HG03571 (cell line): ENCODE results near the gene HIF3A.
"Not testable (repeated sequence)": the region's sequence is repeated elsewhere in the genome, so short reads cannot be mapped to it uniquely, and the experiment has no call there.

ENCODE experiments used
- ATAC-seq: cut with Tn5 transposase; IDR thresholded peaks from one replicate; pipeline ENCODE4 v1.9.1; 2021; ENCODE audit not compliant: unreplicated experiment

The HIF3A gene

DNA sequence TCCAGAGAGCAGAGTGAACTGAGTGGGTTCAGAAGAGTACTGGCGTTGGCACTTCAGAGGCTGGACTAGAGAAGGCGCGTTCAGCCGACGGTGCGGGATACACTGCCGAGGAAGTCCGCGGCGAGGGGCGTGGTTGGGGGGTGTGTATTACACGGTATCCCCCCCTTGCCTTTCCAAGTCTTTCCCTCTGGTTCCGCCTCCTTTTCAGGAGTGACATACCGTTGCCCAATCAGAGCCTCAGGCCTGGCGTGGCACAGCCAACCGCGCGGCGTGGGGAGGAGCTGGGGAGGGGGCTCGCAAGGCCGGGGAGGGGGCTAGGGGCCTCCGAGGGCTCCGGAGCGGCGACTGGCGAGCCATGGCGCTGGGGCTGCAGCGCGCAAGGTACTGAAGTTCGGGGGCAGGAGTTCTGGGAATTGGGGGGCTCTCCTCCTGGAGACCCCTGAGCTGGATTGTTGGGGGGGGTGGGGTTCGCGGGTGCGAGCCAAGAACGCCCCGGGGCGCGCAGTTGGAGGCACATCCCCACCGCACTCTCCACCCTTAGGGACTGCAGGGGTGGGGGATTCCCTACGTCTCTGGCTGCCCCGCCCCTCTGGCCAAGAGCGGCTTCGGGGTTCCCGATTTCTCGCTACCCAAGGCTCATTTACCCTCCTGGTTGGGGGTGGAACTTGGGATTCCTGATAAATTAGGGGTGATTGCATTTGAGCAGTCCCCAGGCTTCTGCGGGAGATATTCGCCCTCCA, at the start of gene HIF3A:
TSS of gene HIF3A (plus strand) at position 321 of the 740 bp plus-strand sequence. CDS start at position 356, 35 bp downstream.
- ATAC-seq = no peak

DNA sequence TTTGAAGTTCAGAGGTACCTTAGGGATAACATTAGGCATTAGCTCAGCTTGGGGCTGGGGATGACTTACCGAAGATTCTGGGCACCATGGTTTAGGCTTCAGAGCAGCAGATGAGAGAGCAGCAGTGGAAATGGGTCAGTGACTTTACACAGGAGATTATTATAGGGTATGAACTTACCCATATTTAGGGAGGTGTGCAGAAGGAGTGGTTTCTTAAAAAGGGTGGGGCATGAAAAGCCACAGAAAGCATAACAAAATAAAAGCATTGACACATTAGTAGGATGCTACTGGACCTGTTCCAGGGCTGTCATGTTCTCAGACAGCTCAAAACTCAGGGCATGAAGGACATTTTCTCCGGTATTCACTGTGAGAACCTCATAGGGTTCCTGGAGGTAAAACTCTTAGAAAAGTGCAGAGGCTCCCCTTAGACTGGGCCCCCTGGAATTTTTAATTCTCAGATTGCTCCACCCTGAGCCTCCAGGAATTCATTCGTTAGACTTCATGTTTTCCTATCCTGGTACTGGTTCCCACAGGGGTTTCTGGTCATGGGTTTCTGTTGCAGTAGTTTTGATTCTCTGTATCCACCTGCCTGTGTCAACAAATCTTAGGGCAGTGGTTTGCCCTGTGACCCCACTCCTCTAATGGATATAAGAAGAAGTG, 46.6 kb upstream of the HIF3A start:
- no peak for ATAC-seq

DNA sequence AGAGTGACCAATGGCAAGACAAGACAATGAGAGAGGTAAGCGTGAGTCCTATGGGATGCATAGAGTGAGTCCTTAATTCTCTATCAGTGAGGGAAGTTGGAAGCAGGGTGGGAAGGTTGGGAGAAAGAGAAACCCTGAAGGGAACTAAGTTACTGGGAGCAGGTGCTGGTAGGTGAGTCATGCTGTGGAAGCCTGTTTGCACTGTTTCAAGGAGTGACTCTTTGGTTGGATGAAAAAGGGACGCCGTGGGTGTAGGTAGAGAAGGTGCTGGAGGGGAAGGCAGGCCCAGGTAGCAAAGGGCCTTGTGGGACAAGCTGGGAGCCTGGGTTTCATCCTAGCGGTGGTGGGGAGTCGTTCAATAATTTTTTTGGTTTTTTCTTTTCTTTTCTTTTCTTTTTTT, 45.4 kb upstream of the HIF3A start:
- no peak for ATAC-seq

DNA sequence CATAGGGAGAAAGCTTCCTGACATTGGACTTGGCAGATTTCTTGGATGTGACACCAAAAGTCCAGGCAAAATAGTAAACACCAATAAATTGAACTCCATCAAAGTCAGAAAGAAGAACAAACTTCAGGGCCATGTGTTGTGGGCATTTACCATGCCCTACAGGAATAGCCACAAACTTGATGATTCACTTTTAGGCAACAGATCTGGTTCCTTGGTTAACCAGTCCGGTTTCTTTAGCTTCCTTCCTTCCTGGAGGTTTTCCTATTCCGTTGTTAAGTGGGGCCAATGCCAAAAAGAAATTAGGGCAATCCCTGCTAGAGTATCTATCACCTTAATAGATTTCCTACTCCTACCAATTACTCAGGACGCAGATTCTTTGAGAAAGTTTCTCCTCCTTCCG, 42.1 kb upstream of the HIF3A start:
- ATAC-seq = no peak

DNA sequence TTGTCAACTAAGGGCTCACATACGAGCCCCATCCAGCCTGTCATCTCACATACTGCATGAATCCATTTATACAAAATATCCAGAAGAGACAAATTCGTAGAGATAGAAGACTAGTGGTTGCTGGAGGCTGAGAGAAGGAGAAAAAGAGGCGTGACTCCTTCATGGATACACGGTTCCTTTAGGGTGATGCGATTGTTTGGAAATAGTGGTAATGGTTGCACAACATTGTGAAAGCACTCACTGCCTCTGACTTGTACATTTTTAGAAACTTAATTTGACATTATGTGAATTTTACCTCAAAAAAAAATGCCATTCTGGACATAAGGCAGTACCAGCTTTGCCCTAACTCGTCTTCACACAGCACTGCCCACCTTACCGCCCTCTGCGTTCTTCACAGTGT, 40.0 kb upstream of the HIF3A start:
- no peak for ATAC-seq

DNA sequence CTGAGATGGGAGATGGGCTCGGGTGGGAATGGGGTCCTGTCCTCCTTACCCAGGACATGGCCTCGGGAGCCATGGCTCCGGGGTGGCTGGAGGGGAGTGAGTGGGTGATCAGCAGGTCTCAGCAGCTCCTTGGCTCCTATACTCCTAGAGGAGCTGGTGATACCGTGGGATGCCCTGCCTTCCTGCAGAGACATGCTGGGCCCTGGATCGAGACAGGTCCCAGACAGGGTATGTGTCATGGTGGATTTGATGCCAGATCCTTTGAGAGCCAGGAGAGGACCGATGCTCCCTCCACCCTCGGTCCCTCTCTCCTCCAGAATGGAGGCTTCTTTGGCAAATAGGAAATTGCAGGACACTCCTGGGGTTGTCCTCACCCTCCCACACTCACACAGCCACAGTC, 35.3 kb upstream of the HIF3A start:
- not testable (repeated sequence) for ATAC-seq

DNA sequence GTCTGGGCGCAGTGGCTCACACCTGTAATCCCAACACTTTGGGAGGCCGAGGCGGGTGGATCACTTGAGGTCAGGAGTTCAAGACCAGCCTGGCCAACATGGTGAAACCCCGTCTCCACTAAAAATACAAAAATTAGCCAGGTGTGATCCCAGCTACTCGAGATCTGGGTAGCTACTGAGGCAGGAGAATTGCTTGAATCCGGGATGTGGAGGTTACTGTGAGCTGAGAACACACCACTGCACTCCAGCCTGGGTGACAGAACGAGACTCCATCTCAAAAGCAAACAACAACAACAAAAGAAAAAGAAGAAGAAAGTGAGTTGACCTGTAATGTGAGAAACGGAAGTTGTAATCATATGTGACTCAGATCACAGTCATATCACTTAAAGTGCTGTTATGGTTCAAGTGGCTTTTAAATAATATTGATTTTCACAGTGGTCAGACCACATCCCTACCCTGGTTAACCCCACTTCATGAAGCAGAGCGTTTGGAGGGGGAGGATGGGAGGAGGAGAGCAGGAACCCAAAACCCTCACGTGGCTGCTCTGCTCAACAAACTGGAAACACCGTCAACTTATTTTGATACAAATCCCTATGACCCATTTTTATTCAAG, 34.1 kb upstream of the HIF3A start:
- peak; percentile 81 for ATAC-seq

DNA sequence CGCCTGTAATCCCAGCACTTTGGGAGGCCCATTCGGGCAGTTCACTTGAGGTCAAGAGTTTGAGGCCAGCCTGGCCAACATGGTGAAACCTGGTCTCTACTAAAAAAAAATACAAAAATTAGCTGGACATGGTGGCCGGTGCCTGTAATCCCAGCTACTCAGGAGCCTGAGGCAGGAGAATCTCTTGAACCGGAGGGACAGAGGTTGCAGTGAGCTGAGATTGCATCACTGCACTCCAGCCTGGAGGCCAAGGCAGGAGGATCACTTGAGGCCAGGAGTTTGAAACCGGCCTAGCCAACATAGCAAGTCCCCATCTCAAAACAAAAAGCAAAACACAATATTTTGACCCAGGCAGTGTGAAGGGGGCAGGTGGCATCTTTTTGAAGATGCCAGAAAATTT, 32.0 kb upstream of the HIF3A start:
- ATAC-seq = not testable (repeated sequence)

DNA sequence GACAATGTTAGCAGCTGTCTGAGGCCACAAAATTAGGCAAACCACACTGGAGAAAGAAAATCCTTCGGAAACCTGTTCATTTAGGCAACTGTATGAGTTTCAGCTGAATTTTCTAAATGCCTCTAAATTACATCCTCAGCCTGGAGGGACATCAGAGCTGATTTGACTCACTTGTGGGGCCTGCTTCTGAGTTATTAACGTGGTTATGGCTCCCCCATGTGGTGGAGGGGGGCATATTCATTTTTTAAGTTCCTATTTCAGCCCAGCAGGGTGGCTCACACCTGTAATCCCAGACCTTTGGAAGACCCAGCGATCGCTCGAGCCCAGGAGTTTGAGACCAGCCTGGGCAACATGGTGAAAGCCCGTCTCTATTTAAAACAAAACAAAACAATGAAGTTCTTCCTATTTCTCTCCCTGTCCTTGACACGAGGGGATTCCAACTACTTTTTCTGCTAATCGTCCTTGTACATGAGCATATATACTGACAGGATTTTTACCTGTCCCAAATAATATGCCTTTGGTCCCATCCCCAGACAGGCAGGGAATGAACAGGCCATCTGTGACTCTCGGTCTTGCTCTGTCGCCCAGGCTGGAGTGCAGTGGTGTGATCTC, 31.5 kb upstream of the HIF3A start:
- ATAC-seq = no peak

DNA sequence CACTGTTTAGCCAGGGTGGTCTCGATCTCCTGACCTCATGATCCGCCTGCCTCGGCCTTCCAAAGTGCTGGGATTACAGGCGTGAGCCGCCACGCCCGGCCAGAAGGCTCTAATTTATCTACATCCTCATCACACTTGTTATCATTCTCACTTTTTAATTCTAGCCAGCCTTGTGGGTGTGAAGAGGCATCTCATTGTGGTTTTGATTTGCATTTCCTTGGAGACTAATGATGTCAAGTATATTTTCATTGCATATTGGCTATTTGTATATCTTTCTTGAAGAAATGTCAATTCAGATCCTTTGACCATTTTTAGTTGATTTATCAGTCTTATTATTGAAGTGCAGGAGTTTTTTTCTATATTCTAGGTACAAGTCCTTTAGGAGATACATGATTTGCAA, 27.7 kb upstream of the HIF3A start:
- no peak for ATAC-seq

DNA sequence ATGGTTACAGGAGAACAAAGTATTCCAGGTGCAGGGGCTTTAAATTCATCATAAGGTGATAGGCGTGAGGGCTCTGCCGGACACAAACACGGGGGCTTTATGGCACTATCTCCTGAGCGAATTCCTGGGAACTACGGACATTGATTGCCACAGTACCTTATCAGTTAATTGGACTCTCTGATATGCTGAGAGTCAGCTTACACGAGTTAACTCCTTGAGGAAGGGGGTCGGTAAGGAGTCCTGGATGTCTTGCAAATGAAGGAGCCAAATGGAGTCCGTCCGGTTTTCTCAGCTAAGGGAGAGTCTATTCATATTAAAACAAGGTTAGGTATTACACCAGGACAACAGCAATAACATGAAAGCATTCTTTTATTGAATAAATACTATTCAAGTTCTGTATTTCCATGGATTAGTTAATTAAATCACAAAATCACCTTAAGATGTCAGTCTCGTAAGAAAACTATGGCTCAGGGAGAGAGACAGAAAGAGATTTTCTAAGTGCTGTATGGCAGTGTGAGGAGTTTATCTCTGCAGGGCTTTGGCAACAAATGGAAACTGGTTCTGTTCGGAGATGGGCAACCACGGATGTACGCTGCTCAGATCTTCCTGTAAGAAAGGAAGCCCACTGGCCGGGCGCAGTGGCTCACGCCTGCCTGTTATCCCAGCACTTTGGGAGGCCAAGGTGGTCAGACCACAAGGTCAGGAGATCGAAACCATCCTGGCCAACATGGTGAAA, 26.2 kb upstream of the HIF3A start:
- ATAC-seq = no peak

DNA sequence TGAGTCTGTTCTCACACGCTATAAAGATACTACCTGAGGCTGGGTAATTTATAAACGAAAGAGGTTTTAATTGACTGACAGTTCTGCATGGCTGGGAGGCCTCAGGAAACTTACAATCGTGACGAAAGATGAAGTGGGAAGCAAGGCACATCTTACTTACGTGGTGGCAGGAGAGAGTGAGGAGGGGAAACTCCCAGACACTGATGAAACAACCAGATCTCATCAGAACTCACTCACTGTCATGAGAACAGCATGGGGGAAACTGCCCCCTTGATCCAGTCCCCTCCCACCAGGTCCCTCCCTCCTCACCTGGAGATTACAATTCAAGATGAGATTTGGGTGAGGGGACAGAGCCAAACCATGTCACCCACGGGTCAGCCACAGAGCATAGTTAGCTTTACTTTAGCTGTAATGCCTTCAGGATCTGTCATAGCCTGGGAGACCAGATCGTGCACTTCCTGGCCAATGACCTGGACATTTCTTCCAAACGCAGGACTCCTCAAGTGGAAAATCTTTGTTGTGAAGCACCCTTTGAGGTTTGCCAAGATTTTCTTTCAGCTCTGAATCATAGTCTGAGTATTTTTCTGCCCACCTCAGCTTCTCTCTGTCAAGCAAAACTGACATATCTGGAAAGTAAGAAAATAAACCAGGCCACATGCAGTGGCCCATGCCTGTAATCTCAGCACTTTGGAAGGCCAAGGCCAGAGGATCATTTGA, 25.2 kb upstream of the HIF3A start:
- ATAC-seq = no peak

DNA sequence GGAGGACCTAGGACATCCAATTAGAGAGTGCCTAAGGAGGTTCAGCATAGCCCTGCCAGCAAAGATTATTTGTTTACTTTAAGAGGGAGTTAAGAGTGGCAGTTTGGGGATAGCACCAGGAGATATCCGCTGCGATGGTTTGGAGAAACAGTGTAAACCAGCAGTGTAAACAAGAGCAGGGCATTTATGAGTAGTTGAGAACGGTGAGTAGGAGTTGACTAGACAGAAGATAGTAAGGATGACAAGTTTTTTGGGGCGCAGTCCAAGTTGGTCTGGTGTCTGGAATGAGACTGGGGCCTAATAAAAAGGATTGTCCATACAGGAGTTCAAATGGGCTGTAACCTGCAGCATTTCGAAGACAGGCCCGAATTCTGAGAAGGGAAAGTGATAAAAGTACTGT, 22.9 kb upstream of the HIF3A start:
- ATAC-seq = not testable (repeated sequence)

DNA sequence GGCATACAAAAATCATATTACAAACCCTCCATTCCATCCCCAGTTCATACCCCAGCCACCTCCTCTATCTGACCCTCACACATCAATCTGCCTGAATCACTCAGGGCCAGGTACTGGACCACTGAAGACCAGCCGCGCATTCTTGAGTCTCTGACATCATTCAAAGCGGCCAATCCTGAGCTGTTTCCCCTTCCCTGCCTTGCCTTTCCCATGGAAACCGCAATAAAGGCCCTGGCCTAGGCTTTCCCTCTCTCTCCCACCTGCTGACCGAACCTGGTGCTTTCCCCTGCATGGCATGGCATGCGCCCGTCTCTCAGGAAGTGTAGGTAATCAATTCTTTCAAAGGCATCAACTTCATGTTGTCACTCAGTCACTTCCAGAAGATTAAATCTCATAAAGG, 17.7 kb upstream of the HIF3A start:
- no peak for ATAC-seq

DNA sequence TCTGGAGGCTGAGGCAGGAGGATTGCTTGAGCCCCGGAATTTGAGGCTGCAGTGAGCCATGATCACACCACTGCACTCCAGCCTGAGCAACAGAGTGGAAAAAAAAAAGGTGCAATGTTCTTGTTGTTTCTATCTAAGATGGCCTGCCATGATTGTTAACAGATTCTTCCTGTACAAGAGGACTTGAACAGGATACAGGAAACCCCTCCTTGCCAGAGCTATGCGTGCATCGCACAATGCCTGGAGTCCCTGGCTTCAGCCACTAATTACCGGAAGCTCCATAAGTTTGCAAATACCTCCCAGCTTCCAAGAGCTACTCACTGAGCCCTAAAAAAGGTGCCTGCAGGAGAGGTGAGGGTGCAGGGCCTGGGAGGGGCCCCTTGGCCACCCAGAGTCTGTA, 13.1 kb upstream of the HIF3A start:
- no peak for ATAC-seq

DNA sequence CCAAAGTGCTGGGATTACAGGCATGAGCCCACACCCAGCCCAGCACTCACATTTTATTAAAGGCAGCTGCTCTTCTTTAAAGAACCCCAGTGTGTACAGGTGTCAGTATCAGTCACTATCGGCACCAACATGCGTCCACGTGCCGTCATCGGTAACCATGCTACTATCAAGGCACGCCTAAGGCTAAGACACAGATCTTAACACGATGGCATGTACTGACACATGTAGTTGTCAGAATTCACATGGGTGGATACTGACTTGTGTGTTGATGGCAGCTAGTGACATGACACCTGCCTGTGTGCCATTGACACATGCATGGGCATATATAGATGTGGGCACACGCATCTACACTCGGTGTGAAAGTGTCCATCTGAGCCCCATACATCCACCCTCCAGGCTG, 12.2 kb upstream of the HIF3A start:
- no peak for ATAC-seq

DNA sequence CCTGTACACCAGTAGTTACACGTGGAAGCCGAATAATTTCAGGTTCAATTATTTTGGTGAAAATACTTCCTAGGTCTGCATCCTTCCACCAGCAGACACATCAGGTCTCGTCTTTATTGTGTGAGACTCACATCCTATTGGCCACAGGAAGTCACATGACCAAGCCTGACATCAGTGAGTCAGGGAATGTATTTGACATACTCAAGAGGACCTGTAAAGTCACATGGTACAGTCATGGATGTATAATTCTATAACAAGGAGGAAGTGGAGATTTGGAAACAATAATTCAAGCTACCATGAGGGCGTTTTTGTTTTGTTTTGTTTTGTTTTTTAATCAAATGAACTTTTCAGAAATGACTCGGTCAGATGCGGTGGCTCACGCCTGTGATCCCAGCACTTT, 9.3 kb upstream of the HIF3A start:
- no peak for ATAC-seq

DNA sequence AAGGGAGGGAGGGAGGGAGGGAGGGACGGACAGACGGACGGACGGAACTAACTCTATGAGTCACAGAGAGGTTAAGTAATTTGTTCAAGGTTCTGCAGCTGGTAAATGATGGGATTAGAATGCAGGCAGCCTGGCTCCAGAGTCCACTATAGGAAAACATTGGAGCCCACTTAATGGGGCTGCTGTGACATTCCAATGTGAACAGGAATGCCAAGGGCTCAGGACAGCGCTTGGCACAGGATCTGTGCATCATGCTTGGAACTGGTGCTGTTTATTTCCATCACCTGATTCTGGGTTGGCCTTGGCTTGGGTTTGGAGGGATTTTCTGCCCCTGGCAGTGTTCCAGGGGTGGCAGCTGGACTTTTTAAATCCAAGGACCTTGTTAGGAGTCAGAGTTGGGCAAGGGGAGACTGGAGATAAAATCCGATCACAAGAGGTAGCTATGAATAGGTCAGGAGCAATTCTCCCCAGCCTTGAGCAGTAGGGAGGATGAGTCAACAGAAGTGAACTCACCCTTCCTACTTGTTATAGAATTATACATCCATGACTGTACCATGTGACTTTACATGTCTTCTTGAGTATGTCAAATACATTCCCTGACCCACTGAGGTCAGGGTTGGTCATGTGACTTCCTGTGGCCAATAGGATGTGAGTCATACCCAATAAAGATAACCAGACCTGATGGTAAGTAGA, 7.8 kb upstream of the HIF3A start:
- no peak for ATAC-seq

DNA sequence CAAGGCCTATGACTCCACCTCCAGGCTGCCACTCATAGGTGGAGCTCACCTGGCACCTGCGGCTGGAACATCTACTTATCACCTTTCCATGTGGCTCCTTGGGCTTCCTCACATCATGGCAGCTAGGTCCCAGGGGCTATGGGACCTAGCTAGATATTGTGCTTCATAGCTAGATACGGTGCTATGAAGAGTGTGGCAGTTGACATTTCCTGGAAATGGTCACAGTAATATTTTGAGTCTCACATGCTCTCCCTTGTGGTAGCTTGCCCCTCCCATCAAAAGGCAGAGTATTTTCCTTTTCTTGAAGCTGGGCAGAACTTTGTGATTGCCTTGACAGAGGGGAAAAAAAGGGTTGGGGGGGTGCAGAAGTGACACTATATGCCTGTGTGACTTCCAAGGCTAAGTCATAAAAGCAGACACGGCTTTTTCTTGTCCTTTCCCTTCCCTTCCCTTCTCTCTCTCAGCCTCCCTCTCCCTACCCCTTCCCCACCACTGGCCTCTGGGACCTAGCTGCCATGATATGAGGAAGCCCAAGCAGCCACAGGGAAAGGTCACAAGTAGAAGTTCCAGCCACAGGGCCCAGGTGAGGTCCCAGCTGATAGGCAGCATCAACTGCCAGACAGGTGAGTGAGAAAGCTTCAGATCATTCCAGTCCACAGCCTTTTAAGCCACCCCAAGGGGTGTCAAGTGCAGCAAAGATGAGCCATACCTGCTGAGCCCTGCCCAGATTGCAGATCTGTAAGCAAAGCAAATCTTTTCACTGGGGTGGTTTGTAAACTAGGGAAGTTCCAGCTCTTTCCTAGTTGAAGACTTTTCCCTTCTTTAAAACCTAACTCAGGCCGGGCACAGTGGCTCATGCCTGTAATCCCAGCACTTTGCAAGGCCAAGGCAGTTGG, 6.9 kb upstream of the HIF3A start:
- ATAC-seq = no peak
